WTC11 (cell line): Measurements from ENCODE around the gene MARS1. TPM values are rescaled to one million over a fixed set of nuclear protein-coding genes. Genes with fewer than 3 reads are reported as not detected.
A peak's percentile ranks its signal among the peaks of the same experiment; 100 is the strongest.

Experiments used
- ATAC-seq: fragments of 200-7000 bp; cut with Tn5 transposase; 2 replicates; pipeline ENCODE4 v1.10.0; 2021; ENCODE audit warnings: mild to moderate bottlenecking, moderate library complexity
- CTCF ChIA-PET: fragments of 300-600 bp; sonication (Branson Sonifier 250); formaldehyde crosslinking; loops from one replicate; lab custom pipeline; 2021; ENCODE audit warnings: antibody characterized with exemption; lab: Charles Lee
- POLR2A ChIA-PET: fragments of 350-600 bp; sonication (Branson Sonifier 250); formaldehyde crosslinking; loops from one replicate; lab custom pipeline; 2021; ENCODE audit warnings: antibody characterized with exemption; lab: Charles Lee
- DNase-seq: peaks from one replicate; pipeline ENCODE4 v3.0.0; 2021; ENCODE audit warnings: low spot score
- H3K27ac Mint-ChIP-seq: 2 replicates; pipeline ENCODE4 v1.8.0; 2021; ENCODE audit warnings: mixed read lengths
- H3K27me3 Mint-ChIP-seq: 2 replicates; pipeline ENCODE4 v1.8.0; 2021; ENCODE audit warnings: low read depth, mild to moderate bottlenecking, moderate library complexity, mixed read lengths
- H3K36me3 Mint-ChIP-seq: 2 replicates; pipeline ENCODE4 v1.8.0; 2021; ENCODE audit warnings: mixed read lengths
- H3K4me1 Mint-ChIP-seq: 2 replicates; pipeline ENCODE4 v1.8.0; 2022; ENCODE audit warnings: mixed read lengths
- H3K4me3 Mint-ChIP-seq: 2 replicates; pipeline ENCODE4 v1.8.0; 2021; ENCODE audit warnings: mild to moderate bottlenecking, moderate library complexity, mixed read lengths
- H3K9me3 Mint-ChIP-seq: 2 replicates; pipeline ENCODE4 v1.8.0; 2021; ENCODE audit warnings: mixed read lengths
- ATF1 ChIP-seq: sonication (generic); formaldehyde crosslinking; IDR thresholded peaks from 2 replicates; pipeline ENCODE4 v1.8.1; 2023; ENCODE audit warnings: mild to moderate bottlenecking, moderate library complexity, missing genetic modification reagents
- CREB1 ChIP-seq: sonication (generic); formaldehyde crosslinking; IDR thresholded peaks from 2 replicates; pipeline ENCODE4 v1.8.0; 2023; ENCODE audit warnings: mild to moderate bottlenecking, missing genetic modification reagents
- FOXJ3 ChIP-seq: sonication (generic); formaldehyde crosslinking; IDR thresholded peaks from 2 replicates; pipeline ENCODE4 v1.9.0; 2021; ENCODE audit warnings: missing genetic modification reagents, mild to moderate bottlenecking, borderline replicate concordance
- FOXK1 ChIP-seq: sonication (generic); formaldehyde crosslinking; IDR thresholded peaks from 2 replicates; pipeline ENCODE4 v1.8.0; 2022; ENCODE audit warnings: mild to moderate bottlenecking, moderate library complexity, missing genetic modification reagents
- FOXP1 ChIP-seq: sonication (generic); formaldehyde crosslinking; IDR thresholded peaks from 2 replicates; pipeline ENCODE4 v1.8.0; 2022; ENCODE audit warnings: missing genetic modification reagents, mild to moderate bottlenecking, moderate library complexity, borderline replicate concordance
- GABPB1 ChIP-seq: sonication (generic); formaldehyde crosslinking; IDR thresholded peaks from 2 replicates; pipeline ENCODE4 v1.8.1; 2023; ENCODE audit warnings: mild to moderate bottlenecking, missing genetic modification reagents
- GTF2I ChIP-seq: fragments of 250-450 bp; sonication (Bioruptor Pico); conservative IDR thresholded peaks from 2 replicates; pipeline ENCODE4 v1.4.0; 2021; ENCODE audit warnings: mild to moderate bottlenecking
- JUN ChIP-seq: sonication (generic); formaldehyde crosslinking; IDR thresholded peaks from 2 replicates; pipeline ENCODE4 v1.8.0; 2023; ENCODE audit warnings: mild to moderate bottlenecking, missing genetic modification reagents
- NFYB ChIP-seq: sonication (generic); formaldehyde crosslinking; conservative IDR thresholded peaks from 2 replicates; pipeline ENCODE4 v1.8.0; 2022; ENCODE audit warnings: low read depth, missing genetic modification reagents
- OVOL2 ChIP-seq: fragments of 250-450 bp; sonication (Bioruptor Pico); IDR thresholded peaks from 2 replicates; pipeline ENCODE4 v1.9.0; 2021; ENCODE audit warnings: mild to moderate bottlenecking, borderline replicate concordance
- SP1 ChIP-seq: sonication (generic); formaldehyde crosslinking; conservative IDR thresholded peaks from 2 replicates; pipeline ENCODE4 v1.8.1; 2022; ENCODE audit warnings: missing genetic modification reagents
- ZBTB21 ChIP-seq: sonication (generic); formaldehyde crosslinking; IDR thresholded peaks from 2 replicates; pipeline ENCODE4 v1.8.1; 2023; ENCODE audit warnings: mild to moderate bottlenecking, missing genetic modification reagents, borderline replicate concordance
- ZNF263 ChIP-seq: sonication (generic); formaldehyde crosslinking; IDR thresholded peaks from 2 replicates; pipeline ENCODE4 v1.8.1; 2022; ENCODE audit warnings: low read depth, mild to moderate bottlenecking, moderate library complexity, missing genetic modification reagents
- ZNF317 ChIP-seq: sonication (generic); formaldehyde crosslinking; IDR thresholded peaks from 2 replicates; pipeline ENCODE4 v1.8.1; 2023; ENCODE audit warnings: low read depth, mild to moderate bottlenecking, moderate library complexity, missing genetic modification reagents, borderline replicate concordance
- ZNF416 ChIP-seq: fragments of 250-450 bp; sonication (Bioruptor Pico); IDR thresholded peaks from 2 replicates; pipeline ENCODE4 v1.9.0; 2021; ENCODE audit warnings: mild to moderate bottlenecking, inconsistent platforms
- total RNA-seq: library from RNA; stranded (reverse); gene quantifications from 3 replicates; pipeline ENCODE4 v1.2.3, GENCODE V29; 2021
- TF ChIP-seq, protein P1 (sequence below): sonication (generic); formaldehyde crosslinking; IDR thresholded peaks from 2 replicates; pipeline ENCODE4 v1.8.0; 2022; ENCODE audit warnings: mild to moderate bottlenecking, missing genetic modification reagents
- TF ChIP-seq, protein P2 (sequence below): sonication (generic); formaldehyde crosslinking; IDR thresholded peaks from 2 replicates; pipeline ENCODE4 v1.8.0; 2022; ENCODE audit warnings: mild to moderate bottlenecking, missing genetic modification reagents
- TF ChIP-seq, protein P3 (sequence below): fragments of 250-450 bp; sonication (Bioruptor Pico); IDR thresholded peaks from 2 replicates; pipeline ENCODE4 v1.8.0; 2021; ENCODE audit warnings: mild to moderate bottlenecking
- TF ChIP-seq, protein P4 (sequence below): sonication (generic); formaldehyde crosslinking; IDR thresholded peaks from 2 replicates; pipeline ENCODE4 v1.8.0; 2023; ENCODE audit warnings: missing genetic modification reagents, mild to moderate bottlenecking, borderline replicate concordance
- TF ChIP-seq, protein P5 (sequence below): sonication (generic); formaldehyde crosslinking; IDR thresholded peaks from 2 replicates; pipeline ENCODE4 v1.8.0; 2023; ENCODE audit warnings: mild to moderate bottlenecking, missing genetic modification reagents
- TF ChIP-seq, protein P6 (sequence below): sonication (generic); formaldehyde crosslinking; IDR thresholded peaks from 2 replicates; pipeline ENCODE4 v1.8.1; 2023; ENCODE audit warnings: mild to moderate bottlenecking, moderate library complexity, missing genetic modification reagents
- TF ChIP-seq, protein P7 (sequence below): sonication (generic); formaldehyde crosslinking; IDR thresholded peaks from 2 replicates; pipeline ENCODE4 v1.8.0; 2022; ENCODE audit warnings: mild to moderate bottlenecking, missing genetic modification reagents

MARS1 gene
- total RNA-seq, 1 experiment from 2014 or later: 367 TPM

DNA sequence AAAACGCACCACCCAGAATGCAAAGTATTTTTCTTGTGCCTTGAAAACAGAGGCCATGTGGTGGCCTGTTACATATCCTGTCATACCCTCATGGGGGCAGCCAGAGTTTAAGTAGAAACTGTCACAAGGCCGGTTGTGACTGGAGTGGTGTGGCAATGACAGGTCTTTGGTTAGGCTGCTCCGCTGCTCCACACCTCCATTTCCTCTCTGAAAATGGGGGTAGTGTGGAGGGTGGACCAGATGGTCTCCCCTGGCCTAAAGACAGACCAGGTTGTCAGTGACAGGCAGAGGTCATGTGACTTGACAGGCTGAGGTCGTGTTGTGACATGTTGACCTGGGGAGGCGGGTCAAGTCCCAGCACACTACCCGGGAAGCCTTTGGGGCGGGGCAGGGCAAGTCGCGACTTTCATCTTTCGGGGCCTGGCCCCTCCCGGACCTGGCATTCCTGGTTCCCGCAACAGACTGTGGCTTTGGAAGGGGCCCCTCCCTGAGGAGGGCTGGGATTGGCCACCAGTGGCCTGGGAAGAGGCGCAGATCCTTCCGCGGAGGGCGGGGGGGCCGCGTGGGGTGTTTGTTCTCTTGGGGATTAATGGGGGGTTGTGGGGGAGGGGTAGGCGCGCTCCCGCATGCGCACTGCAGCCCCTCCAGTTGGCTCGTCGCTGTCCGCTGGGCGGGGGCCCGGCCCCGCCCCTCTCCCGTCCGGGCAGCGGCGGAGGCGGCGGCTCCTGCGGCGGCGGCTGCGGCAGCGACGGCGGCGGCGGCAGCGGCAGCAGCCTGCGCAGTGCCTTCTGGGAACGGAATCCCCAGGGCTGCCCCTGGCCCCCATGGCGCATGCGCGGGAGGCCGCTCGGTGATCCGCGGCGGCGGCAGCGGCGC is 34.4 kb downstream of the MARS1 start, which contains the start of gene MBD6:
TSS of gene MBD6 (plus strand) at position 814 of the 876 bp plus-strand sequence. CDS start 1,480 bp downstream, outside the sequence.
- CTCF ChIA-PET: no interaction called here
- ATAC-seq: peak; percentile 7
- H3K27me3 Mint-ChIP-seq: peaks cover 3% of the 10 kb centered on the region; the same call in 1 of the 2 replicates
- no peak for TF ChIP-seq FOXP1
- TF ChIP-seq OVOL2 (CRISPR knock-in tag): no peak
- TF ChIP-seq FOXJ3 (CRISPR knock-in tag): no peak
- TF ChIP-seq, protein P1, sequence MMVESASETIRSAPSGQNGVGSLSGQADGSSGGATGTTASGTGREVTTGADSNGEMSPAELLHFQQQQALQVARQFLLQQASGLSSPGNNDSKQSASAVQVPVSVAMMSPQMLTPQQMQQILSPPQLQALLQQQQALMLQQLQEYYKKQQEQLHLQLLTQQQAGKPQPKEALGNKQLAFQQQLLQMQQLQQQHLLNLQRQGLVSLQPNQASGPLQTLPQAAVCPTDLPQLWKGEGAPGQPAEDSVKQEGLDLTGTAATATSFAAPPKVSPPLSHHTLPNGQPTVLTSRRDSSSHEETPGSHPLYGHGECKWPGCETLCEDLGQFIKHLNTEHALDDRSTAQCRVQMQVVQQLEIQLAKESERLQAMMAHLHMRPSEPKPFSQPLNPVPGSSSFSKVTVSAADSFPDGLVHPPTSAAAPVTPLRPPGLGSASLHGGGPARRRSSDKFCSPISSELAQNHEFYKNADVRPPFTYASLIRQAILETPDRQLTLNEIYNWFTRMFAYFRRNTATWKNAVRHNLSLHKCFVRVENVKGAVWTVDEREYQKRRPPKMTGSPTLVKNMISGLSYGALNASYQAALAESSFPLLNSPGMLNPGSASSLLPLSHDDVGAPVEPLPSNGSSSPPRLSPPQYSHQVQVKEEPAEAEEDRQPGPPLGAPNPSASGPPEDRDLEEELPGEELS (CRISPR knock-in tag): peak; percentile 70
- no peak for TF ChIP-seq ZNF416 (CRISPR knock-in tag)
- TF ChIP-seq, protein P2, sequence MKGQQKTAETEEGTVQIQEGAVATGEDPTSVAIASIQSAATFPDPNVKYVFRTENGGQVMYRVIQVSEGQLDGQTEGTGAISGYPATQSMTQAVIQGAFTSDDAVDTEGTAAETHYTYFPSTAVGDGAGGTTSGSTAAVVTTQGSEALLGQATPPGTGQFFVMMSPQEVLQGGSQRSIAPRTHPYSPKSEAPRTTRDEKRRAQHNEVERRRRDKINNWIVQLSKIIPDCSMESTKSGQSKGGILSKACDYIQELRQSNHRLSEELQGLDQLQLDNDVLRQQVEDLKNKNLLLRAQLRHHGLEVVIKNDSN (CRISPR knock-in tag): peak; percentile 92
- TF ChIP-seq, protein P3, sequence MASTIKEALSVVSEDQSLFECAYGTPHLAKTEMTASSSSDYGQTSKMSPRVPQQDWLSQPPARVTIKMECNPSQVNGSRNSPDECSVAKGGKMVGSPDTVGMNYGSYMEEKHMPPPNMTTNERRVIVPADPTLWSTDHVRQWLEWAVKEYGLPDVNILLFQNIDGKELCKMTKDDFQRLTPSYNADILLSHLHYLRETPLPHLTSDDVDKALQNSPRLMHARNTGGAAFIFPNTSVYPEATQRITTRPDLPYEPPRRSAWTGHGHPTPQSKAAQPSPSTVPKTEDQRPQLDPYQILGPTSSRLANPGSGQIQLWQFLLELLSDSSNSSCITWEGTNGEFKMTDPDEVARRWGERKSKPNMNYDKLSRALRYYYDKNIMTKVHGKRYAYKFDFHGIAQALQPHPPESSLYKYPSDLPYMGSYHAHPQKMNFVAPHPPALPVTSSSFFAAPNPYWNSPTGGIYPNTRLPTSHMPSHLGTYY (CRISPR knock-in tag): no peak
- peak; percentile 33; the same call in 1 of the 2 replicates for TF ChIP-seq SP1 (CRISPR knock-in tag)
- TF ChIP-seq FOXK1 (CRISPR knock-in tag): peak; percentile 98
- no peak for TF ChIP-seq ZNF263 (CRISPR knock-in tag)
- TF ChIP-seq, protein P4, sequence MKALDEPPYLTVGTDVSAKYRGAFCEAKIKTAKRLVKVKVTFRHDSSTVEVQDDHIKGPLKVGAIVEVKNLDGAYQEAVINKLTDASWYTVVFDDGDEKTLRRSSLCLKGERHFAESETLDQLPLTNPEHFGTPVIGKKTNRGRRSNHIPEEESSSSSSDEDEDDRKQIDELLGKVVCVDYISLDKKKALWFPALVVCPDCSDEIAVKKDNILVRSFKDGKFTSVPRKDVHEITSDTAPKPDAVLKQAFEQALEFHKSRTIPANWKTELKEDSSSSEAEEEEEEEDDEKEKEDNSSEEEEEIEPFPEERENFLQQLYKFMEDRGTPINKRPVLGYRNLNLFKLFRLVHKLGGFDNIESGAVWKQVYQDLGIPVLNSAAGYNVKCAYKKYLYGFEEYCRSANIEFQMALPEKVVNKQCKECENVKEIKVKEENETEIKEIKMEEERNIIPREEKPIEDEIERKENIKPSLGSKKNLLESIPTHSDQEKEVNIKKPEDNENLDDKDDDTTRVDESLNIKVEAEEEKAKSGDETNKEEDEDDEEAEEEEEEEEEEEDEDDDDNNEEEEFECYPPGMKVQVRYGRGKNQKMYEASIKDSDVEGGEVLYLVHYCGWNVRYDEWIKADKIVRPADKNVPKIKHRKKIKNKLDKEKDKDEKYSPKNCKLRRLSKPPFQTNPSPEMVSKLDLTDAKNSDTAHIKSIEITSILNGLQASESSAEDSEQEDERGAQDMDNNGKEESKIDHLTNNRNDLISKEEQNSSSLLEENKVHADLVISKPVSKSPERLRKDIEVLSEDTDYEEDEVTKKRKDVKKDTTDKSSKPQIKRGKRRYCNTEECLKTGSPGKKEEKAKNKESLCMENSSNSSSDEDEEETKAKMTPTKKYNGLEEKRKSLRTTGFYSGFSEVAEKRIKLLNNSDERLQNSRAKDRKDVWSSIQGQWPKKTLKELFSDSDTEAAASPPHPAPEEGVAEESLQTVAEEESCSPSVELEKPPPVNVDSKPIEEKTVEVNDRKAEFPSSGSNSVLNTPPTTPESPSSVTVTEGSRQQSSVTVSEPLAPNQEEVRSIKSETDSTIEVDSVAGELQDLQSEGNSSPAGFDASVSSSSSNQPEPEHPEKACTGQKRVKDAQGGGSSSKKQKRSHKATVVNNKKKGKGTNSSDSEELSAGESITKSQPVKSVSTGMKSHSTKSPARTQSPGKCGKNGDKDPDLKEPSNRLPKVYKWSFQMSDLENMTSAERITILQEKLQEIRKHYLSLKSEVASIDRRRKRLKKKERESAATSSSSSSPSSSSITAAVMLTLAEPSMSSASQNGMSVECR: peak; percentile 93; the same call in 1 of the 2 replicates
- TF ChIP-seq NFYB (CRISPR knock-in tag): no peak
- TF ChIP-seq ATF1 (CRISPR knock-in tag): no peak
- TF ChIP-seq GABPB1 (CRISPR knock-in tag): peak; percentile 88
- TF ChIP-seq, protein P5, sequence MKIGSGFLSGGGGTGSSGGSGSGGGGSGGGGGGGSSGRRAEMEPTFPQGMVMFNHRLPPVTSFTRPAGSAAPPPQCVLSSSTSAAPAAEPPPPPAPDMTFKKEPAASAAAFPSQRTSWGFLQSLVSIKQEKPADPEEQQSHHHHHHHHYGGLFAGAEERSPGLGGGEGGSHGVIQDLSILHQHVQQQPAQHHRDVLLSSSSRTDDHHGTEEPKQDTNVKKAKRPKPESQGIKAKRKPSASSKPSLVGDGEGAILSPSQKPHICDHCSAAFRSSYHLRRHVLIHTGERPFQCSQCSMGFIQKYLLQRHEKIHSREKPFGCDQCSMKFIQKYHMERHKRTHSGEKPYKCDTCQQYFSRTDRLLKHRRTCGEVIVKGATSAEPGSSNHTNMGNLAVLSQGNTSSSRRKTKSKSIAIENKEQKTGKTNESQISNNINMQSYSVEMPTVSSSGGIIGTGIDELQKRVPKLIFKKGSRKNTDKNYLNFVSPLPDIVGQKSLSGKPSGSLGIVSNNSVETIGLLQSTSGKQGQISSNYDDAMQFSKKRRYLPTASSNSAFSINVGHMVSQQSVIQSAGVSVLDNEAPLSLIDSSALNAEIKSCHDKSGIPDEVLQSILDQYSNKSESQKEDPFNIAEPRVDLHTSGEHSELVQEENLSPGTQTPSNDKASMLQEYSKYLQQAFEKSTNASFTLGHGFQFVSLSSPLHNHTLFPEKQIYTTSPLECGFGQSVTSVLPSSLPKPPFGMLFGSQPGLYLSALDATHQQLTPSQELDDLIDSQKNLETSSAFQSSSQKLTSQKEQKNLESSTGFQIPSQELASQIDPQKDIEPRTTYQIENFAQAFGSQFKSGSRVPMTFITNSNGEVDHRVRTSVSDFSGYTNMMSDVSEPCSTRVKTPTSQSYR (CRISPR knock-in tag): peak; percentile 28; the same call in 1 of the 2 replicates
- TF ChIP-seq, protein P6, sequence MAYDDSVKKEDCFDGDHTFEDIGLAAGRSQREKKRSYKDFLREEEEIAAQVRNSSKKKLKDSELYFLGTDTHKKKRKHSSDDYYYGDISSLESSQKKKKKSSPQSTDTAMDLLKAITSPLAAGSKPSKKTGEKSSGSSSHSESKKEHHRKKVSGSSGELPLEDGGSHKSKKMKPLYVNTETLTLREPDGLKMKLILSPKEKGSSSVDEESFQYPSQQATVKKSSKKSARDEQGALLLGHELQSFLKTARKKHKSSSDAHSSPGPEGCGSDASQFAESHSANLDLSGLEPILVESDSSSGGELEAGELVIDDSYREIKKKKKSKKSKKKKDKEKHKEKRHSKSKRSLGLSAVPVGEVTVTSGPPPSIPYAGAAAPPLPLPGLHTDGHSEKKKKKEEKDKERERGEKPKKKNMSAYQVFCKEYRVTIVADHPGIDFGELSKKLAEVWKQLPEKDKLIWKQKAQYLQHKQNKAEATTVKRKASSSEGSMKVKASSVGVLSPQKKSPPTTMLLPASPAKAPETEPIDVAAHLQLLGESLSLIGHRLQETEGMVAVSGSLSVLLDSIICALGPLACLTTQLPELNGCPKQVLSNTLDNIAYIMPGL (CRISPR knock-in tag): peak; percentile 40; the same call in 1 of the 2 replicates
- TF ChIP-seq, protein P7, sequence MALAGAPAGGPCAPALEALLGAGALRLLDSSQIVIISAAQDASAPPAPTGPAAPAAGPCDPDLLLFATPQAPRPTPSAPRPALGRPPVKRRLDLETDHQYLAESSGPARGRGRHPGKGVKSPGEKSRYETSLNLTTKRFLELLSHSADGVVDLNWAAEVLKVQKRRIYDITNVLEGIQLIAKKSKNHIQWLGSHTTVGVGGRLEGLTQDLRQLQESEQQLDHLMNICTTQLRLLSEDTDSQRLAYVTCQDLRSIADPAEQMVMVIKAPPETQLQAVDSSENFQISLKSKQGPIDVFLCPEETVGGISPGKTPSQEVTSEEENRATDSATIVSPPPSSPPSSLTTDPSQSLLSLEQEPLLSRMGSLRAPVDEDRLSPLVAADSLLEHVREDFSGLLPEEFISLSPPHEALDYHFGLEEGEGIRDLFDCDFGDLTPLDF (CRISPR knock-in tag): no peak
- TF ChIP-seq ZBTB21: no peak
- TF ChIP-seq ZNF317 (CRISPR knock-in tag): no peak
- TF ChIP-seq JUN (CRISPR knock-in tag): no peak
- TF ChIP-seq GTF2I (CRISPR knock-in tag): no peak
- no peak for TF ChIP-seq CREB1 (CRISPR knock-in tag)

More for the DNA sequence above, 34.4 kb downstream of the MARS1 start, which contains the start of gene MBD6:
- H3K36me3 Mint-ChIP-seq: peaks cover 17% of the 10 kb centered on the region
- peak; percentile 85 for DNase-seq
- no peaks in the 10 kb centered on the region for H3K9me3 Mint-ChIP-seq
- H3K27ac Mint-ChIP-seq: peak within 1 kb of the TSS; percentile 93
- H3K4me1 Mint-ChIP-seq: peaks cover 42% of the 10 kb centered on the region
- H3K4me3 Mint-ChIP-seq: peak within 1 kb of the TSS; percentile 96
- POLR2A ChIA-PET: no interaction called here
